Stomach smooth muscle (tissue), 2 donors: ENCODE data around the gene RGS2.

Experiments used
- H3K27ac ChIP-seq: one replicate; pipeline ENCODE4 v1.7.0; 2013; ENCODE audit warnings: mild to moderate bottlenecking, low read length, inconsistent platforms
- H3K27me3 ChIP-seq, 2 donors: one replicate each; pipeline ENCODE4 v1.7.0; 2013; ENCODE audit warnings: low read length in 2 of 2; ENCODE audit not compliant: insufficient read depth in 2 of 2, control insufficient read depth in 1 of 2
- H3K36me3 ChIP-seq, 2 donors: one replicate each; pipeline ENCODE4 v1.7.0; 2013; ENCODE audit warnings: low read length in 2 of 2; ENCODE audit not compliant: control insufficient read depth in 2 of 2, insufficient read depth in 2 of 2
- H3K4me1 ChIP-seq: one replicate; pipeline ENCODE4 v1.7.0; 2013; ENCODE audit warnings: low read length; ENCODE audit not compliant: control insufficient read depth, insufficient read depth
- H3K4me3 ChIP-seq, 2 donors: one replicate each; pipeline ENCODE4 v1.7.0; 2013; ENCODE audit warnings: low read length in 2 of 2
- H3K9ac ChIP-seq, 2 donors: one replicate each; pipeline ENCODE4 v1.7.0; 2013; ENCODE audit warnings: low read length in 2 of 2, mild to moderate bottlenecking in 1 of 2
- H3K9me3 ChIP-seq, 2 donors: one replicate each; pipeline ENCODE4 v1.7.0; 2013; ENCODE audit warnings: low read length in 2 of 2; ENCODE audit not compliant: control insufficient read depth in 2 of 2
- donor health status: healthy.
- donor health status: Pancreatic carcinoma.

RGS2 gene

DNA sequence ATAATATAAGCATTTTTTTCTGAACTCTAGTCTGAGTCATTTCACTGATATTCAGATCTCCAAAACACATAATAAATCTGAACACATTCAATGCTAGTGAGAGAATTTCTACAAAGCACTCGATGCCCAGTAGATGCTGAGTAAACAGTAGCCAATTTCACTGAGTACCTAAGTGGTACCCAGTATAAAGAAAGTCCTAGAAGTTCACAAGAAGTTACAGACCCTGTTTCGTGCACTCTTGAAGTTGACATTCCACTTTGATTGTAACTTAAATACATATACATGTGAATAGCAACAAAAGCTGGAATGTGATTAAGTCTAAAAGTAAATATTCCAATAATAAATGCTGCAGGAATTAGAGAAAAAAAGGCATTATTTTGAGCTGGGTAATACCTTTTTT lies 33.2 kb upstream of the RGS2 start:
- no peak overlapping the region for H3K27ac ChIP-seq
- H3K27me3 ChIP-seq = no peaks in the 10 kb centered on the region
- H3K4me1 ChIP-seq = no peaks in the 10 kb centered on the region
- H3K4me3 ChIP-seq = no peak overlapping the region
- no peaks in the 10 kb centered on the region for H3K36me3 ChIP-seq
- no peaks in the 10 kb centered on the region for H3K9me3 ChIP-seq
- H3K9ac ChIP-seq = no peak overlapping the region

DNA sequence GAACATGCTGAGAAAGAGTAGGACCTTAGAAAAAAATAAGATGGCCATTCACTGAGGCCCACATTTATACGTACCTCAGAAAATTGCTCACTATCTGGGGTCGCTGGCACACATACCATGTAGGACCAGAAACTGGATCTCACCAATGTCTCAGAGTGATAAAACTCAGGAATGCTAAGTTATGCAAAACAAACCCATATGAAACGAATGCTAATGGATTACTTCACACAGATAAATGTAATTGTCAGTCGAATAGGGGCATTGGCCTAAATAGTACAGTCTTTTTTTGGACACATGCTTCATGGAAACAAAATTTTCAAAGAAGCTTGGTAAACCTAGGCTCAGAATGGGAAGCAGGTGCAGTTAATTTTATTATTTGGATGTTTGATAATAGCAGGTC lies 32.6 kb upstream of the RGS2 start:
- Histone ChIP-seq H3K27ac (no peak overlapping the region), H3K9me3 (no peaks in the 10 kb centered on the region), H3K4me3 (no peak overlapping the region), H3K27me3 (no peaks in the 10 kb centered on the region), H3K4me1 (no peaks in the 10 kb centered on the region), H3K36me3 (no peaks in the 10 kb centered on the region), H3K9ac (no peak overlapping the region)

DNA sequence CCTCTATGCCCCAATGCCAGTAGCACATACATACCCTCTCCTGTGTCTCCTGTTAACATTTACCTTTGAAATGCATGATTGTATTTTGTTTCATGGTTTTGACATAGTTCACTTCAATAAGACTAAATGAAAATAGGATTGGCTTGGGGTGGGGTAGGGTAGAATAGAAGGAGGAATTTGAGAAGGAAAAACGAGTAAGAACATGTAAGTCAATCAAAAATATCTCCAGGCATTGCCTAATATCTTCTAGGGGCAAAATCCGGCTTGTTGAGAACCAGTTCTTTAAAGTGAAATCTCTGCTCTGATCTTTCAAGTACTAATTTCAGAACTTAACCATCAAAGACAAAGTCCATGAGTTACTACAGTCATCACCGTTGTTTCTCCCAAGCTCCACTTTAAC lies 31.8 kb upstream of the RGS2 start:
- Histone ChIP-seq H3K9ac (no peak overlapping the region), H3K36me3 (no peaks in the 10 kb centered on the region), H3K4me1 (no peaks in the 10 kb centered on the region), H3K4me3 (no peak overlapping the region), H3K9me3 (no peaks in the 10 kb centered on the region), H3K27ac (no peak overlapping the region), H3K27me3 (no peaks in the 10 kb centered on the region)

DNA sequence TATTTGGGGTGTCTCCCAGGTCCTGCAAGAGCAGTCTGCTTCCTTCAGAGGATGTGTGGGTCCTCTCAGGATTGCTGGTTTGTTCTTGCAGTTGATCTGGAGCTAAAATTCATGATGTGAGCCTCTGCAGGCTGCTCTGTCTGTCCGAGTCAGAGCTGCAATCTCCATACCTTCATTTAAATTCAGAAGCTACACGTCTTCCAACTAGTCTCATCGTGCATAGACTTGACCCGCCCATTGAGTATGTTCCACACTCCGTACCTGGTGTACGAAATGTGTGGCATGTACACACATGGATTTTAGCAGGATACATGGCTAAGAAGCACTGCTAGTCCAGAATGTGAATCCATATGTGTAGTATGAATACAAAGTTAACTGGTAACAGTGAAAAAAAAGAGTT lies 25.0 kb upstream of the RGS2 start:
- no peak overlapping the region for H3K9ac ChIP-seq
- no peaks in the 10 kb centered on the region for H3K9me3 ChIP-seq
- H3K27me3 ChIP-seq = no peaks in the 10 kb centered on the region
- H3K4me3 ChIP-seq = no peak overlapping the region
- no peaks in the 10 kb centered on the region for H3K4me1 ChIP-seq
- no peaks in the 10 kb centered on the region for H3K36me3 ChIP-seq
- H3K27ac ChIP-seq = no peak overlapping the region

DNA sequence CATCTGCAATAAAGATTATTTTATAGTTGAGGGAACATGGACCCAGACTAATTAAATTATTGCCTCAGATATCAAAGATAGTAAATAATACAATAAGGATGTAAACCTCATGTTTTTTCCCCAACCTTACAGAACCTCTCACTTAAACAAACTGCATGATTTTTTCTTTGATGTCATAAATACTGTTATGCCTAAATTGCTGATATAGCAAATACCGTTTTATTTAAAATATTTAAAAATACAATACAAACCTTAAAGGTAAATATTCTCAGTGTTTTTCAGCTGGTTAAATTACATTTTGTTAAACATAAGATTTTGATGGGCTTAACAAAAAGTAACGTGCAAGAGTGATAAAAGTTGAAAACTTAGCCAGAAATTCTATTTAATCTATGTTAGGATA lies 24.4 kb upstream of the RGS2 start:
- Histone ChIP-seq H3K9ac (no peak overlapping the region), H3K9me3 (no peaks in the 10 kb centered on the region), H3K27ac (no peak overlapping the region), H3K4me3 (no peak overlapping the region), H3K36me3 (no peaks in the 10 kb centered on the region), H3K27me3 (no peaks in the 10 kb centered on the region), H3K4me1 (no peaks in the 10 kb centered on the region)

DNA sequence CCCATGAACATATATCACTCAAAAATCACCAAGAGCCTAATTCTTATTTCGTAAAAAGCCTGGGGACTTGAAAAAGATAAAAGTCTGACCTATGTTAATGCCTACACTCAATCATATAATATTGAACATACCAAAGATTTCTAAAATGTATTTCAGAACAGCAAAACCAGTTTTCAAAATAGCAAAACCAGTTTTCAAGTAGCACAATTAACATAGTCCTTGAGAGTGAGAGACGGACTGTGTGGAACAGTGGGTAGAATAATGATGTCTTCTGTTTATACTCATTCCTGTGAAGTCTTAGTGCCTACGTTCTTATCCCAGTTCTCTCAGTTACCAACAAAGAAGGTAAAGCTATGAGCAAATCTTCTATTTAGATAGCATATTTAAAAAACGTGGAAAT lies 22.3 kb upstream of the RGS2 start:
- Histone ChIP-seq H3K36me3 (no peaks in the 10 kb centered on the region), H3K4me3 (no peak overlapping the region), H3K27me3 (no peaks in the 10 kb centered on the region), H3K9ac (no peak overlapping the region), H3K4me1 (no peaks in the 10 kb centered on the region), H3K9me3 (no peaks in the 10 kb centered on the region), H3K27ac (no peak overlapping the region)

DNA sequence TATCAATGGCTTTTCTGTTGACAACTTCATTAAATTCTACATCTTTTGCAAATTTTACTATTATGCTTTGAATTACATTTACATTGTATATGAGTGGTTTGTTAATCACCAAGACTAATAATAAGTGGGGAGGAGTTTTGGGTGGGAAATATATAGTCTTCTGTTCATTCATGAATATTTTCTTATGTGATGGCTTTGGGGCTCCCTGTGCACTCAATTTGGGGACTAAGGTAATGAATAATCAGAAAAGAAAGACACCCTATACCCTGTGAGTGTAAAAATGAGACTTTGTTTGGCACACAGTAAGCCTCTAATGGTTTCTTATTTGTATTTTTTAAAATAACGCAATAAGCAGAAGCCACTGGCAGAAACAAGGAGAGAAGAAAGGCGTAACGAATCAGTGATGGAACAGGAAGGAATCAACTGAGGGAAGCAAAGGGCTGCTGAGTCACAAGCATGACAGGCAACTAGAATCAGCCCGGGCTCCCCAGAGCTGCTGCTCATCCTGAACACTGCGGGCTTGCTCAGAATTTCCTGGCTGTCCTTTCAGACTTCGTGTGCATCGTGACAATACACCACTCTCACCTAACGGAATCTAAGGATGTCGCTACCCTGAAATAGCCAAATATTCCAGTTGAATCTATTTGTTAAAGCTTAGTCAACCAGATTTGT lies 20.8 kb upstream of the RGS2 start:
- Histone ChIP-seq H3K9ac (no peak overlapping the region), H3K36me3 (no peaks in the 10 kb centered on the region), H3K9me3 (no peaks in the 10 kb centered on the region), H3K27me3 (no peaks in the 10 kb centered on the region), H3K4me1 (no peaks in the 10 kb centered on the region), H3K4me3 (no peak overlapping the region), H3K27ac (no peak overlapping the region)

DNA sequence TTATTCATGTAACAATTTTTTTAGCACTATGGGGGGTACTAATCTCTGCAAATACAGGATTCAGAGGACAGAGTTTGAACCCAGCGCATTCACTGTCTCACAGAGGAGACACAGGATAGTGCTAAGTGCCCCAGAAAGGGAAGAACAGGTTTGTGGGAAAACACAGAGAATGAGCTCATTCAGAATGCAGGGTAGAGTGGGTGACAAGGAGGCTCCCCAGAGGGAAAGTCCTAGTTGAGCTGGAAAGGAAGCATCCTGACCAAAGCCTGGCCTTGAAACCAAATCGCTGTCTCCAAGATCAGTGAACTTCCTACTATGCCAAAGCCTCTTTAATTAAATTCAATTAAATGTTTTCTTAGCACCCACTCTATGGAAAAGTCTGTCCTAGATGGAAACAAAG lies 19.0 kb upstream of the RGS2 start:
- Histone ChIP-seq H3K27me3 (no peaks in the 10 kb centered on the region), H3K9me3 (no peaks in the 10 kb centered on the region), H3K36me3 (no peaks in the 10 kb centered on the region), H3K4me1 (no peaks in the 10 kb centered on the region), H3K9ac (no peak overlapping the region), H3K4me3 (no peak overlapping the region), H3K27ac (no peak overlapping the region)

DNA sequence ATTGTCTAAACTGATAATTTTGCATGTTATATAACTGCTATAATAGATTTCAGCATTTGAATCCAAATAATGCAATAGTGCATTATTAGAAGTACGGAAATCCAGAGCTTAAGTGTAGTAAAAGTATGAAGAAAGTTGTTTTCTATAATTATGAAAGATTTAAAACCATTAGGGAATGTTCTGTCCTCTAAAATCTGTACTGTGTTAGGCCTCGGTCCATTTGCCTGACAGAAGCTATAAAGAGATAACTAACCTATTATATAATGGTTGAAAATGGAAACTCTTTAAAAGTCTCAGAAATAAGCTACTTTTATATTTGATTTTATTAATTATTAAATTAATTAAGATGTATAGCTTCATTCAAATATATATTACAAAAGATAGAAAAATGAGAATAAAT lies 16.2 kb upstream of the RGS2 start:
- no peak overlapping the region for H3K4me3 ChIP-seq
- no peaks in the 10 kb centered on the region for H3K27me3 ChIP-seq
- H3K9ac ChIP-seq = no peak overlapping the region
- H3K36me3 ChIP-seq = no peaks in the 10 kb centered on the region
- H3K4me1 ChIP-seq = no peaks in the 10 kb centered on the region
- H3K27ac ChIP-seq = no peak overlapping the region
- no peaks in the 10 kb centered on the region for H3K9me3 ChIP-seq

DNA sequence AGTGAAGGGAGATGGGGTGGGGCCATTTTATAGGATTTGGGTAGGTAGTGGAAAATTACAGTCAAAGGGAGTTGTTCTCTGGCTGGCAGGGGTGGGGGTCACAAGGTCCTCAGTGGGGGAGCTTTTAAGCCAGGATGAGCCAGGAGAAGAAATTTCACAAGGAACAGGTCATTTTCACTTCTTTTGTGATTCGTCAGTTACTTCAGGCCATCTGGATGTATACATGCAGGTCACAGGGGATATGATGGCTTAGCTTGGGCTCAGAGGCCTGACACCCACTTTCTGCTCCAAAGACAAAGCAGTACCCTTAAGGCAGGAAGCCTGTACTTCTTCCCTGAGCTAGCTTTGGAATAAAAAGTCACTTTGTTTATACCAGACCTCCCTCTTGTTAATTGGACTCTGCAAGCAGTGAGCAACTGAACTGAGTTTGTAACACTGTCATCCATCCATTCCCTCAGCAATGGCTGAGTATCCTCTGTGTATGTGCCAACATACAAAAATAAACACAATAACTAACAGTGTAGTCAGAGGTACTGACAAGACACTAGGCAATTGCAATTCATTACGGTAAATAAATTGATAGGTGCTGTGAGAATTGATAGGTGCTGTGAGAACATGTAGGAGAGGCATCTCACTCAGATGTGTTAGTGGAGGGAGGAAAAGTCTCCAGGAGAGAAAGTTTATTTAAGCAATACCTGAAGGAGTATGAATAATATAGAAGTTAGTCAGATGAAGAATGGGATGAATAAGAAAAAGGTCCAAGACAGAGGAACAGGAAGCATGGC lies 14.7 kb upstream of the RGS2 start:
- no peaks in the 10 kb centered on the region for H3K36me3 ChIP-seq
- no peaks in the 10 kb centered on the region for H3K27me3 ChIP-seq
- no peaks in the 10 kb centered on the region for H3K9me3 ChIP-seq
- H3K4me1 ChIP-seq = no peaks in the 10 kb centered on the region
- no peak overlapping the region for H3K4me3 ChIP-seq
- no peak overlapping the region for H3K9ac ChIP-seq
- H3K27ac ChIP-seq = no peak overlapping the region

DNA sequence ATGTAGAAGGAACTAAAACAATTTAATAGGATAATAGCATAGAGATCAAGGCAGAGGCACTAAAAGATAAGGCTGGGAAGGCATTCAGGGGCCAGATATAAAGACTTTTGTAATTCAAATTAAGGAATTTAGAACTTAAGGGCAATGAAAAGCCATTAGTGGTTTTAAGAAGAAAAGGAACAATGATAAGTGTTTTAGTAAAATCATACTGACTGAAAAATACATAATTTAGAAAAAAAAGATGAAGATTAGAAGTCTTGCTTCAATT lies 14.1 kb upstream of the RGS2 start:
- Histone ChIP-seq H3K9ac (no peak overlapping the region), H3K27me3 (no peaks in the 10 kb centered on the region), H3K9me3 (no peaks in the 10 kb centered on the region), H3K36me3 (no peaks in the 10 kb centered on the region), H3K4me1 (no peaks in the 10 kb centered on the region), H3K4me3 (no peak overlapping the region), H3K27ac (no peak overlapping the region)
